ENCODE results near the gene SELPLG.

DNA sequence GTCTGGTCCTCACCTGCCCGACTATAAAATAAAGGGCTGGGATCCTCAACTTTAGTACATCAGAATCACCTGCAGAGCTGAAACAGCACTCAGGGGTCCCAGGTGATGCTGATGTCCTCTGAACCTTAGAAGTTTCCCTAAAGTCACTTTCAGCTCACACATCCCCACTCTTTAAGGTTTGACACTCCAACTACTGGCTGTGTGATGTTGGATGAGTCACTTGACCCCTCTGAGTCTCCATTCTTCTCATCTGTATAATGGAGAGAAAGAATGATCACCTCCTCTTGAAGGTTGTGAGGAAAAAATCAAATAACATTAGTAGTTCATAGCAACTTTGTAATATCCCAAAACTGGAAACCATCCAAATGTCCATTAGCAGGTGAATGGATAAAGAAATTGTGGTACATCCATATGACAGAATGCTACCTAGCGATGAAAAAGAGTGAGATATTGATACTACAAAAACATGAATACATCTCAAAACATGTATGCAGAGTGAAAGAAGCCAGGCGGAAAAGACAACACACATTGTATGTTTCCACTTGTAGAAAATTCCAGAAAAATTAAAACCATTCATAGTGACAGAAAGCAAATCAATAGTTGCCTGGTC, 49.1 kb downstream of the SELPLG start:
- TF ChIP-seq, protein P1, sequence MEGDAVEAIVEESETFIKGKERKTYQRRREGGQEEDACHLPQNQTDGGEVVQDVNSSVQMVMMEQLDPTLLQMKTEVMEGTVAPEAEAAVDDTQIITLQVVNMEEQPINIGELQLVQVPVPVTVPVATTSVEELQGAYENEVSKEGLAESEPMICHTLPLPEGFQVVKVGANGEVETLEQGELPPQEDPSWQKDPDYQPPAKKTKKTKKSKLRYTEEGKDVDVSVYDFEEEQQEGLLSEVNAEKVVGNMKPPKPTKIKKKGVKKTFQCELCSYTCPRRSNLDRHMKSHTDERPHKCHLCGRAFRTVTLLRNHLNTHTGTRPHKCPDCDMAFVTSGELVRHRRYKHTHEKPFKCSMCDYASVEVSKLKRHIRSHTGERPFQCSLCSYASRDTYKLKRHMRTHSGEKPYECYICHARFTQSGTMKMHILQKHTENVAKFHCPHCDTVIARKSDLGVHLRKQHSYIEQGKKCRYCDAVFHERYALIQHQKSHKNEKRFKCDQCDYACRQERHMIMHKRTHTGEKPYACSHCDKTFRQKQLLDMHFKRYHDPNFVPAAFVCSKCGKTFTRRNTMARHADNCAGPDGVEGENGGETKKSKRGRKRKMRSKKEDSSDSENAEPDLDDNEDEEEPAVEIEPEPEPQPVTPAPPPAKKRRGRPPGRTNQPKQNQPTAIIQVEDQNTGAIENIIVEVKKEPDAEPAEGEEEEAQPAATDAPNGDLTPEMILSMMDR (conservative IDR thresholded peaks at IDR 0.05; ENCODE audit: low read depth, low read length), result no peak
- TF ChIP-seq CHD1 (IDR thresholded peaks at IDR 0.05; ENCODE audit: low read depth, low read length) (no peak), POLR2A (IDR thresholded peaks at IDR 0.05; ENCODE audit: low read depth, low read length) (no peak), BHLHE40 (IDR thresholded peaks at IDR 0.05; ENCODE audit: low read depth, low read length) (no peak), CEBPB (IDR thresholded peaks at IDR 0.05; ENCODE audit: low read depth, low read length) (no peak), MAZ (IDR thresholded peaks at IDR 0.05; ENCODE audit: borderline replicate concordance, low read depth, low read length) (no peak)

Measured in IMR-90 (cell line).